ENCODE results near the gene KDM4C.

KDM4C gene

DNA sequence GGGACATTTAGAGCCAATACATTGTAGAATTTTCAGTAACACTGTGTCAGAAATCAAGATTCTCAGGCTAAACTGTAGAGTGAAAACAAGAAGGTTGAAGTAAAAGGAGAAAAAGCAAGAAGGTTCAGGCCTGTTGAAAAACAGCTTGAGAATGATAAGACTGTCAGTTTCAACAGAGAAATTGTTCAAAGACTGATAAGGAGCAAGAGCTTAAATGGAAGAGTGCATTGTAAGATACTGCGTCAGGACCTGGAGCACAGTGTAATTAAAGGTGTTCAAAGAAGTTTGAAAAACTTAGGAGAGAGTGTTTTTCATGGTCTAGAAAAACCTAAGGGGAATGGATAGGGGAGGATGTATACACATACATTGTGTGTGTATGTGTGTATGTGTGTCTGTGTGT lies 408.3 kb downstream of the KDM4C start:
- Histone ChIP-seq H3K4me1 (no peaks in the 10 kb centered on the region), H3K27ac (no peak overlapping the region), H3K79me2 (no peaks in the 10 kb centered on the region), H3K4me2 (ENCODE audit: low read length) (no peak overlapping the region), H3K9ac (no peak overlapping the region), H3K36me3 (ENCODE audit: control insufficient read depth, insufficient read depth, low read length) (no peaks in the 10 kb centered on the region), H3K4me3 (ENCODE audit: low read depth, low read length) (no peak overlapping the region), H3K27me3 (ENCODE audit: control insufficient read depth, insufficient read depth, low read length) (no peaks in the 10 kb centered on the region), H3K9me3 (ENCODE audit: control insufficient read depth, low read length) (no peaks in the 10 kb centered on the region), H2AFZ (no peak overlapping the region)
- TF ChIP-seq, protein P1, sequence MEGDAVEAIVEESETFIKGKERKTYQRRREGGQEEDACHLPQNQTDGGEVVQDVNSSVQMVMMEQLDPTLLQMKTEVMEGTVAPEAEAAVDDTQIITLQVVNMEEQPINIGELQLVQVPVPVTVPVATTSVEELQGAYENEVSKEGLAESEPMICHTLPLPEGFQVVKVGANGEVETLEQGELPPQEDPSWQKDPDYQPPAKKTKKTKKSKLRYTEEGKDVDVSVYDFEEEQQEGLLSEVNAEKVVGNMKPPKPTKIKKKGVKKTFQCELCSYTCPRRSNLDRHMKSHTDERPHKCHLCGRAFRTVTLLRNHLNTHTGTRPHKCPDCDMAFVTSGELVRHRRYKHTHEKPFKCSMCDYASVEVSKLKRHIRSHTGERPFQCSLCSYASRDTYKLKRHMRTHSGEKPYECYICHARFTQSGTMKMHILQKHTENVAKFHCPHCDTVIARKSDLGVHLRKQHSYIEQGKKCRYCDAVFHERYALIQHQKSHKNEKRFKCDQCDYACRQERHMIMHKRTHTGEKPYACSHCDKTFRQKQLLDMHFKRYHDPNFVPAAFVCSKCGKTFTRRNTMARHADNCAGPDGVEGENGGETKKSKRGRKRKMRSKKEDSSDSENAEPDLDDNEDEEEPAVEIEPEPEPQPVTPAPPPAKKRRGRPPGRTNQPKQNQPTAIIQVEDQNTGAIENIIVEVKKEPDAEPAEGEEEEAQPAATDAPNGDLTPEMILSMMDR (IDR thresholded peaks at IDR 0.05), result no peak

DNA sequence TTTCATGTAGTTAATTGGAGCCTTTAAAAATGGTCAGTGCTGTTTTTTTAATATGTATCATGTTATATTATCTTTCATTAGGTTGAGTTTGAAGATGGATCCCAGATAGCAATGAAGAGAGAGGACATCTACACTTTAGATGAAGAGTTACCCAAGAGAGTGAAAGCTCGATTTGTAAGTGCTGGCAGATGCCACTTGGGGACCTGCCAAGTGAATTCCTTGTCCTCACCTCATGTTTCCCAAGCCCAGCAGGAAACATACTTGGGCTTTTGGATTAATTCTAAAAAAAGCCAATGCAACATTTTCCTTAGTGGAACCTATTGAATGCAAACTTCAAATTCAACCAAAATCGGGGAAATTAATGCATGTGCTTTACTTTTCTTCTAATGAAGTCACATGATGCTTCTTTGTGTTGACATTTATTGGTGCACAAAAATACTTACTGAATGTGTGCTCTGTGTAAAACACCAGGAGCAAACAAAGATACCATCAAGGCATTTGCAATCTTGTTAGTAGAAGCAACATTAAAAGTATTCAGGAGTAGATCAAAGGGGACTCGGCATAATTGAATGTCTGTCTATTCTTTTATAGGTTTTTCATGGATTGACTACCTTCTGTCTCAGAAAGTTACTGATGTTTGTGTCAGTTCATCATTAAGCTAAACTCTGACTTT lies 412.1 kb downstream of the KDM4C start:
- H3K9me3 ChIP-seq (ENCODE audit: control insufficient read depth, low read length), result no peaks in the 10 kb centered on the region
- no peak overlapping the region for H3K27ac ChIP-seq
- H3K4me3 ChIP-seq (ENCODE audit: low read depth, low read length), result no peak overlapping the region
- H3K27me3 ChIP-seq (ENCODE audit: control insufficient read depth, insufficient read depth, low read length), result no peaks in the 10 kb centered on the region
- TF ChIP-seq, protein P1 (IDR thresholded peaks at IDR 0.05), result no peak
- H3K79me2 ChIP-seq, result no peaks in the 10 kb centered on the region
- H3K4me2 ChIP-seq (ENCODE audit: low read length), result no peak overlapping the region
- H3K36me3 ChIP-seq (ENCODE audit: control insufficient read depth, insufficient read depth, low read length), result no peaks in the 10 kb centered on the region
- H3K9ac ChIP-seq, result no peak overlapping the region
- no peaks in the 10 kb centered on the region for H3K4me1 ChIP-seq
- no peak overlapping the region for H2AFZ ChIP-seq

- H3K27me3 ChIP-seq (ENCODE audit: control insufficient read depth, insufficient read depth, low read length), result no peaks in the 10 kb centered on the region
- H2AFZ ChIP-seq, result no peak overlapping the region
- no peaks in the 10 kb centered on the region for H3K79me2 ChIP-seq
- TF ChIP-seq, protein P1 (IDR thresholded peaks at IDR 0.05), result no peak
- H3K4me3 ChIP-seq (ENCODE audit: low read depth, low read length), result peak overlapping the region; percentile 40
- no peaks in the 10 kb centered on the region for H3K36me3 ChIP-seq (ENCODE audit: control insufficient read depth, insufficient read depth, low read length)
- H3K27ac ChIP-seq, result peak overlapping the region; percentile 62
- H3K4me1 ChIP-seq, result no peaks in the 10 kb centered on the region
- no peak overlapping the region for H3K9ac ChIP-seq
- no peaks in the 10 kb centered on the region for H3K9me3 ChIP-seq (ENCODE audit: control insufficient read depth, low read length)
- peak overlapping the region; percentile 73 for H3K4me2 ChIP-seq (ENCODE audit: low read length)
Observed at GRCh38 chr9:7171396-7172153, 413.8 kb downstream of the KDM4C start.

DNA sequence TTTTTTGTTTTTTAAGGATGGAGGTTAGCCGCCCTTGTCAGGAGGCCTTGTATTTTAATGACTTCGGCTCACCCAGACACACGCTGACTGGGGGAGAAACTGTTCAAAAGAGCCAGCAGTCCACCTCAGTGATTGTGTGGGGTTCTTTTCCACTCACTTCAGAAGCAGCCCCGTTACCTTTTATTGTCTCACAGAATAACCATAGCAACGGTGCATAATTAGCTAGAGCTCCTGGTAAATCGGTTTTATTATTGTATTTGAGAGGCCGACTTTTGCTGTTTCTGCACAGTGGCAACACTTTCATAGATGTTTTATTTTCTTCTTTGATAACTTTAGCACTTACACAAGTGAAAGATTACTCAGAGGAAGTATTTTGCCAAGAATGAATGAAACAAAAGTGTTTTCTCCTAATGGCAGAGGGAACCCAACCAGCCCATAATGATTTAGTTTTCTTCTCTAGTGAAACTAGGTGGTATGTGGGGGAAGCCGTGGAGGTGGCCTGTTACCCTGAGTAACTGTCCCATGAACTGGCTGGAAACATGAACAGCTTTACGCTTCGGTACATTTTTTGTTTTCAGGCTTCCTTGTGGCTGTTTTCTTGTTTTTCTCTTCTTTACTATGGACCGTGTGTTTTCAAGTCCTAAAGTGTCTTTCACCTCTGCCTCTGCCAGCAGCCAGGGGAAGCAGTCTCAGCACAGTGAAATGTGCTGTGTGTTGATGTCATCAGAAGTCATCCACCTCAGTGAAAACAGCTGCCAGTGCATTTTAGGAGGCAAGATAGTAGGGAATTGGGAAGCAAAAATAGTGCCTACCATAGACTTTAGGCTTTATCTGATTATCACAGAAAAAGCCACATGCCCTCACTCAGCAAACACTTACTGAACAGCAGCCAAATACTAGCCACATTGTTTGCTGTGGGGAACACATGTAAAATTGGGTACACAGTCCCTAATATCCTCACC lies 414.7 kb downstream of the KDM4C start:
- no peaks in the 10 kb centered on the region for H3K4me1 ChIP-seq
- peak overlapping the region; percentile 66 for H3K4me2 ChIP-seq (ENCODE audit: low read length)
- no peaks in the 10 kb centered on the region for H3K27me3 ChIP-seq (ENCODE audit: control insufficient read depth, insufficient read depth, low read length)
- no peaks in the 10 kb centered on the region for H3K9me3 ChIP-seq (ENCODE audit: control insufficient read depth, low read length)
- no peaks in the 10 kb centered on the region for H3K79me2 ChIP-seq
- TF ChIP-seq, protein P1 (IDR thresholded peaks at IDR 0.05), result no peak
- H2AFZ ChIP-seq, result no peak overlapping the region
- H3K27ac ChIP-seq, result peak overlapping the region; percentile 62
- H3K9ac ChIP-seq, result no peak overlapping the region
- H3K4me3 ChIP-seq (ENCODE audit: low read depth, low read length), result peak overlapping the region; percentile 9
- no peaks in the 10 kb centered on the region for H3K36me3 ChIP-seq (ENCODE audit: control insufficient read depth, insufficient read depth, low read length)

All from parathyroid adenoma (tissue), 2 donors.